ENCODE data around the gene PSMB5. TPM values are rescaled to one million over a fixed set of nuclear protein-coding genes. Genes with fewer than 3 reads are reported as not detected.

The PSMB5 gene
- total and polyA plus RNA-seq, 9 of the 15 experiments (the other 6 are each of a cell fraction or from before 2014, with no cell fraction given): 198 to 1,870 (median 269) TPM

DNA sequence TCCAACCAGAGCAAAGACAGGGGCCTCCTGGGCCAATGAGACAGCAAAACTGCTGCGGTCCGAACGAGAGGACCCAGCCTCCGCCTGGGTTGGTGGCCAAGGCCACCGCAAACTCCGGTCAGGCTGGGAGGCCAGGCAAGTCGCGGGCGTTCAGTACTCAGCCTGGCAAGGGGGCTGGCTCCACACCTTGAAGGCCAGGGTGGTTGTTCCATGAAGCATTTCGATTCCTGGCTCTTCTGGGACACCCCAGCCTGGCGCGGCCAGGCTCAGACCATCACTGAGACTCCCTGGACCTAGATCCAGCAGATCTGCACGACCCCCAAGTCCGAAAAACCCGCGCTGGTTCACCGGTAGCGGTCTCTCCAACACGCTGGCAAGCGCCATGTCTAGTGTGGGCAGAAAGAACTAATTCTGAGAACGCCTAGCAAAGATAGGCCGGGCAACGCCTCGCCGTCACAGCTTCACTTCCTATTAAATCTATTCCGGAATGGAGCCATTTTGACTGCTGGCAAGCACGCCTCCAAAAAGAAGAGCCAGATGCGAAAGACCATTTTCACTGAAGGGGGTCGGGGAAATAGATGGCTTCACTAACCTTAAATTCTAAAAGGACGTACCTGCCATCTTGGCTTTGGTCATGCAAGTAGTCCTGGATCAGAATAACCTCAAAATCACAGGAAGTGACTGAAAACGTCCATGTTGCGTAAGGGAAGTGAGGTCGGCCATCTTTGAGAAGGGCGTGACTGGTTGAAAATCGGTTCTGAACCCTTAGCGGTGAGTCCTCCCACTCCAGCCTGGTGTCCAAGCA is at the start of gene PSMB5 (continued):
- TF ChIP-seq ETV6 (IDR thresholded peaks at IDR 0.05; ENCODE audit: borderline replicate concordance in 1 of 2, low read depth in 2 of 2, low read length in 1 of 2) (no peak), ETV6 (CRISPR knock-in tag; IDR thresholded peaks at IDR 0.05; ENCODE audit: borderline replicate concordance) (no peak), GABPA (tag; conservative IDR thresholded peaks at IDR 0.05; ENCODE audit: low read depth) (peak; percentile 94), CXXC5 (CRISPR knock-in tag; IDR thresholded peaks at IDR 0.05) (peak; percentile 97), SP1 (CRISPR knock-in tag; IDR thresholded peaks at IDR 0.05) (peak; percentile 80), FOXA1 (IDR thresholded peaks at IDR 0.05; ENCODE audit: borderline replicate concordance) (no peak), ZFP1 (CRISPR knock-in tag; IDR thresholded peaks at IDR 0.05) (no peak), L3MBTL2 (IDR thresholded peaks at IDR 0.05) (0 out of 2 replicates have a peak, but pooled peaks have one; percentile 19), CBX5 (IDR thresholded peaks at IDR 0.05; ENCODE audit: borderline replicate concordance, low read depth) (no peak), ATF1 (CRISPR knock-in tag; IDR thresholded peaks at IDR 0.05) (no peak), ATF1 (tag; IDR thresholded peaks at IDR 0.05) (peak; percentile 97), SAP30 (IDR thresholded peaks at IDR 0.05; ENCODE audit: borderline replicate concordance, insufficient read depth, low read depth, low read length, poor library complexity, severe bottlenecking) (peak; percentile 82), RUNX1 (IDR thresholded peaks at IDR 0.05; ENCODE audit: low read depth) (no peak), THRAP3 (IDR thresholded peaks at IDR 0.05; ENCODE audit: borderline replicate concordance) (no peak), PPARD (CRISPR knock-in tag; IDR thresholded peaks at IDR 0.05) (no peak), ZNF143 (CRISPR knock-in tag; IDR thresholded peaks at IDR 0.05) (no peak), ZNF316 (IDR thresholded peaks at IDR 0.05) (peak; percentile 89), TAF1 (IDR thresholded peaks at IDR 0.05; ENCODE audit: control insufficient read depth, extremely low read depth, insufficient read depth, low read length, severe bottlenecking) (peak; percentile 83), TFAP4 (CRISPR knock-in tag; IDR thresholded peaks at IDR 0.05; ENCODE audit: borderline replicate concordance) (peak; percentile 55; the same call in 1 of the 2 replicates), GTF2E2 (tag; IDR thresholded peaks at IDR 0.05) (peak; percentile 72; the same call in 1 of the 2 replicates), ZFX (CRISPR knock-in tag; IDR thresholded peaks at IDR 0.05) (peak; percentile 84), ZNF785 (CRISPR knock-in tag; IDR thresholded peaks at IDR 0.05) (no peak), MTA3 (IDR thresholded peaks at IDR 0.05; ENCODE audit: borderline replicate concordance) (peak; percentile 61), ZNF699 (CRISPR knock-in tag; IDR thresholded peaks at IDR 0.05; ENCODE audit: insufficient replicate concordance) (no peak)
- TF ChIP-seq, protein P1, sequence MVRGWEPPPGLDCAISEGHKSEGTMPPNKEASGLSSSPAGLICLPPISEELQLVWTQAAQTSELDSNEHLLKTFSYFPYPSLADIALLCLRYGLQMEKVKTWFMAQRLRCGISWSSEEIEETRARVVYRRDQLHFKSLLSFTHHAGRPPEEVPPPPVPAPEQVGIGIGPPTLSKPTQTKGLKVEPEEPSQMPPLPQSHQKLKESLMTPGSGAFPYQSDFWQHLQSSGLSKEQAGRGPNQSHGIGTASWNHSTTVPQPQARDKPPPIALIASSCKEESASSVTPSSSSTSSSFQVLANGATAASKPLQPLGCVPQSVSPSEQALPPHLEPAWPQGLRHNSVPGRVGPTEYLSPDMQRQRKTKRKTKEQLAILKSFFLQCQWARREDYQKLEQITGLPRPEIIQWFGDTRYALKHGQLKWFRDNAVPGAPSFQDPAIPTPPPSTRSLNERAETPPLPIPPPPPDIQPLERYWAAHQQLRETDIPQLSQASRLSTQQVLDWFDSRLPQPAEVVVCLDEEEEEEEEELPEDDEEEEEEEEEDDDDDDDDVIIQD (CRISPR knock-in tag; IDR thresholded peaks at IDR 0.05): 0 out of 2 replicates have a peak, but pooled peaks have one; percentile 33
- TF ChIP-seq, protein P2, sequence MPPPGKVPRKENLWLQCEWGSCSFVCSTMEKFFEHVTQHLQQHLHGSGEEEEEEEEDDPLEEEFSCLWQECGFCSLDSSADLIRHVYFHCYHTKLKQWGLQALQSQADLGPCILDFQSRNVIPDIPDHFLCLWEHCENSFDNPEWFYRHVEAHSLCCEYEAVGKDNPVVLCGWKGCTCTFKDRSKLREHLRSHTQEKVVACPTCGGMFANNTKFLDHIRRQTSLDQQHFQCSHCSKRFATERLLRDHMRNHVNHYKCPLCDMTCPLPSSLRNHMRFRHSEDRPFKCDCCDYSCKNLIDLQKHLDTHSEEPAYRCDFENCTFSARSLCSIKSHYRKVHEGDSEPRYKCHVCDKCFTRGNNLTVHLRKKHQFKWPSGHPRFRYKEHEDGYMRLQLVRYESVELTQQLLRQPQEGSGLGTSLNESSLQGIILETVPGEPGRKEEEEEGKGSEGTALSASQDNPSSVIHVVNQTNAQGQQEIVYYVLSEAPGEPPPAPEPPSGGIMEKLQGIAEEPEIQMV (tag; conservative IDR thresholded peaks at IDR 0.05; ENCODE audit: low read depth): peak; percentile 1; the same call in 1 of the 2 replicates
